Adipose tissue (tissue), 3 donors: ENCODE measurements around the gene PPTC7. TPM values are rescaled to one million over a fixed set of nuclear protein-coding genes. Genes with fewer than 3 reads are reported as not detected.
"Not testable (repeated sequence)": the region's sequence is repeated elsewhere in the genome, so short reads cannot be mapped to it uniquely, and the experiment has no call there.

Experiments used
- H3K27ac ChIP-seq: one replicate; pipeline ENCODE4 v1.5.1; 2013; ENCODE audit warnings: low read depth, low read length
- WGBS, 3 donors: extraction: QIAGEN DNeasy Blood & Tissue Kit; methylation state at CpG; one replicate each; pipeline ENCODE4 v1.1.7; 2013; 5-methylcytosine and 5-hydroxymethylcytosine counted together
- polyA plus RNA-seq, 3 donors: library from polyadenylated mRNA; stranded (reverse); fragments of 200-250 nt; gene quantifications; one replicate each; pipeline ENCODE4 v1.2.3, GENCODE V29; 2013
- donor health status: healthy with polysubstance abuse.
- donor health status: Bipolar disorder and iron deficiency.
- donor health status: healthy.

Gene PPTC7
- polyA plus RNA-seq, 3 donors, result 6.9 to 21.9 (median 11.7) TPM

GRCh38 chr12:110565894-110566871 lies 16.9 kb downstream of the PPTC7 start:
- H3K27ac ChIP-seq, result no peak overlapping the region
- WGBS, 3 donors, result 43 to 92% (median 86%) methylated on average over 8 of the region's 8 CpGs

- WGBS, 3 donors, result 66 to 74% (median 67%) methylated on average over 8 of the region's 8 CpGs
- no peak overlapping the region for H3K27ac ChIP-seq
Measured at GRCh38 chr12:110564471-110564991, 18.6 kb downstream of the PPTC7 start.

- H3K27ac ChIP-seq, result no peak overlapping the region
Measured at GRCh38 chr12:110563702-110564470, 19.2 kb downstream of the PPTC7 start.

DNA sequence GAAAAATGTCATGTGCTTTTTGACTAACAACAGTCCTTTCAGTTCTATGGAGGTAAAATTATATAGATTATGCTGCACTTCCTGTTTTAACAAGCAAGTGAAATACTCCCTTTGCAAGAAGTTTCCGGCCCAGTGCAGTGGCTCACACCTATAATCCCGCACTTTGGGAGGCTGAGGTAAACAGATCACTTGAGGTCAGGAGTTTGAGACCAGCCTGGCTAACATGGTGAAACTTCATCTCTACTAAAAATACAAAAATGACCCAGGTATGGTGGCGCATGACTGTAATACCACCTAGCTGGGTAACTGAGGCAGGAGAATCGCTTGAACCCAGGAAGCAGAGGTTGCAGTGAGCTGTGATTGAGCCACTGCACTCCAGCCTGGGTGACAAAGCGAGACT lies 20.7 kb downstream of the PPTC7 start:
- not testable (repeated sequence) for H3K27ac ChIP-seq
- WGBS, 3 donors, result 68 to 83% (median 69%) methylated on average over 5 of the region's 5 CpGs

GRCh38 chr12:110561471-110562201 lies 21.5 kb downstream of the PPTC7 start:
- WGBS, 3 donors, result 83 to 93% (median 84%) methylated on average over 15 of the region's 15 CpGs
- H3K27ac ChIP-seq, result no peak overlapping the region

- 58 to 94% (median 85%) methylated on average over 1 of the region's 1 CpG for WGBS, 3 donors
- no peak overlapping the region for H3K27ac ChIP-seq
Measured at GRCh38 chr12:110560946-110561345, 22.2 kb downstream of the PPTC7 start.

DNA sequence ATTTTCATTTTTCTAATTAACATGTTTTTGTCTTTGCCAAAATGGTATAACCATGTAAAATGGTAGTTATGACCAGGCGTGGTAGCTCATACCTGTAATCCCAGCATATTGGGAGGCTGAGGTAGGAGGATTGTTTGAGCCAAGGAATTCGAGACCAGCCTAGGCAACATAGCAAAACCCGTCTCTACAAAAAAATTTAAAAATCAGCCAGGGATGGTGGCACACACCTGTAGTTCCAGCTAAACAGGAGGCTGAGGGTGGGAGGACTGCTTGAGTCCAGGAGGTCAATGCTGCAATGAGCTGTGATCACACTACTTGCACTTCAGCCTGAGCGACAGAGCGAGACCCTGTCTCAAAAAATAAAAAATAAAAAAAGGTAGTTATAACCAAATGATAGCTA lies 23.1 kb downstream of the PPTC7 start:
- H3K27ac ChIP-seq, result no peak overlapping the region
- WGBS, 3 donors, result 97 to 98% (median 98%) methylated on average over 5 of the region's 5 CpGs

GRCh38 chr12:110558945-110559344 lies 24.2 kb downstream of the PPTC7 start:
- not testable (repeated sequence) for H3K27ac ChIP-seq
- 93 to 98% (median 95%) methylated on average over 2 of the region's 2 CpGs for WGBS, 3 donors

DNA sequence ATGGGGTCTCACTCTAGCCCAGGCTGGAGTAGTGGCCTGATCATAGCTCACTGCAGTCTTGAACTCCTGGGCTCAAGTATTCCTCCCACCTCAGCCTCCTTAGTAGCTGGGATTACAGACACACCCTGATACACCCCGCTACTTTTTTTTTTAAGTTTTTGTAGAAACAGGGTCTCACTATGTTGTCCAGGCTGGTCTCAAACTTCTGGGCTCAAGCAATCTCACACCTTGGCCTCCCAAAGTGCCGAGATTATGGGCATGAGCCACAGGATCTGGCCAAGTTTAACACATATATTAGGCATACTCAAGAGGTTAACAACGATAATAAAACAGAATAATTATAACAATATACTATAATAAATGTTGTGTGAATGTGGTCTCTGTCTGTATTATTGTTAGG lies 25.8 kb downstream of the PPTC7 start:
- WGBS, 3 donors, result 91 to 97% (median 94%) methylated on average over 3 of the region's 3 CpGs
- H3K27ac ChIP-seq, result no peak overlapping the region

DNA sequence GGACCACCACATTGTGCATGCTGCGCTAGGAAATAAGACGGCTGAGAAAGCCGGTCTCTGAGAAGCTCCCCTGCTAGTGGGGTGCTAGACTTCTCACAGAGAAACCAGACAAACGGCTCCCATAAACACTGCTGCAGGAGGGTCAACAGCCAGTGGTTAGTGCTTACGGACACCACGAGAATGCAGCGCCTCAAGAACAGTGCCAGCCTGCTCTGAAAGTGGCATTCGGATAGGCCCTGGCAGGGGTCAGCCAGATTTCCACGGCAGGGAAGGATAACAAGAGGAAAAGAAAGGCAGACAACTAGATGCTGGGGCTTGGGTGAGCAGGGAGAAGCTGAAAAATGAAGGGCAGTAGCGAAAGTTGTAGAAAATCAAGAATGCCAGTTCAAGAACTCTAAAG lies 26.4 kb downstream of the PPTC7 start:
- 84 to 87% (median 86%) methylated on average over 10 of the region's 10 CpGs for WGBS, 3 donors

DNA sequence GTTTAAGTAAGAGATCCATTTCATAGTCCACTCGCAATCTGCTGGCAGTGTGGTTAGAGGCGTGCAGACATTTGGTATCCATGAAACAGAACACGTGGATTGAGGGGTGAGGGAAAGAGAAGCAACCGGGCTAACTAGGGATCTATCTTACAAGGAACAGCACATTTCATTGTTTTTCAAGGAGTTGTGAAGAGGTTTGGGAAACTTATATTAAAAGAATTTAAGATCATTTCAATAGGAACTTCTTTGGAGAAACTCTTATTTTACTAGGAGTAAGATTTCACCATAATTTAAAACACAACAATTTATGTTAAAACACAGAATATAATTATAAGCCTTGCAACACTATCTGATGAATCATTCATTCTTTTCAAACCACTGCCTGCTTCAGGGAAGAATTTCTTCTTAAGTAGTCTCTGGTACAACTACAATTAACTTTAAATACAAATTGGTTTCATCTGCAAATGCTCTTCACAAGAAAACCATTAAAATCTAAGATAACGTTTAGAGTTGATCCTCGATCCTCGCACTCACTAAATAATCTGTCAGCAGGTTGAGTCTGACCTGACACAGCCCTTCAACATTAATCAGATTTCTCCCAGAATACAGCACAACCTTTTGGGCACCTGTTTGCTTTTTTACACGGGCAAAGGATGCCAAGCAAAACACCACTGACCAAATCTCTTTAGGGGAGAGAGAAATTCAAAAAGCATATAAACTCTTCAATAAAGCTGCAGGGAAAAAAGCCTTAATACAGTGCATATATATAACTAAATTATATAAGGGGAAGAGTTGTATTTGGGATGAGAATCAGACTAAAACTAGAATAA lies 27.3 kb downstream of the PPTC7 start:
- H3K27ac ChIP-seq, result no peak overlapping the region
- WGBS, 3 donors, result 46 to 60% (median 59%) methylated on average over 8 of the region's 8 CpGs

More for the DNA sequence above, 26.4 kb downstream of the PPTC7 start:
- H3K27ac ChIP-seq, result no peak overlapping the region

DNA sequence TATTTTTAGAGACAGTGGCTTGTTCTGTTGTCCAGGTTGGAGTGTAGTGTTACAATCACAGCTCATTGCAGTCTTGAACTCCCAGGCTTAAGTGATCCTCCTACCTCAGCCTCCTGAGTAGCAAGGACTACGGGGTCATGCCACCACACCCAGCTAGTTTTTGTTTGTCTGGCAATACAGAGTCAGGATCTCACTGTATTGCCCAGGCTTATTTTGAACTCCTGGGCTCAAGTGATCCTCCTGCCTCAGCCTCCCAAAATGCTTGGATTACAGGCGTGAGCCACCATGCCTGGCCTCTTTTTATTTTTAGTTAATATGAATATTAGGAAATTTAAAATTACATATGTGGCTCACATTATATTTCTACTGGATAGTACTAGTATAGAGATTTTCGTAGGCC lies 28.9 kb downstream of the PPTC7 start:
- H3K27ac ChIP-seq, result no peak overlapping the region
- 95 to 98% (median 96%) methylated on average over 3 of the region's 3 CpGs for WGBS, 3 donors

DNA sequence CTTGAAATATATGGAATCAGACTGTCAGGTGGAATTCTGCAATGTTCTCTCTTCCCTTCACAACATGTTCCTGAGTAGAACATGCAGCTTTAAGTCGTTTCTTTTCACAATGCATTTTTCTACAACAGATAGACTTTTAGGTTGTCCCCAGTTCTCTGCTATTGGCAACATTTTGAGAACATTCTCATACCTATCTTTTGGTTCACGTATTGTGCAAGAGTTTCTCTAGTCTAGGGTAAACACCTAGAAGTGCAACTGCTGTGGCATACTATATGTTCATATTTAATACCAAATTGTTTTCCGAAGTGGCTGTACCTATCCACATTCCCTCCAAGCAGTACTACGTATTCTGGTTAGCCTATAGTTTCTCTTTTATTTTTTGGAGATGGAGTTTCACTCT lies 32.1 kb downstream of the PPTC7 start:
- WGBS, 3 donors, result 88 to 94% (median 90%) methylated on average over 4 of the region's 4 CpGs
- no peak overlapping the region for H3K27ac ChIP-seq

DNA sequence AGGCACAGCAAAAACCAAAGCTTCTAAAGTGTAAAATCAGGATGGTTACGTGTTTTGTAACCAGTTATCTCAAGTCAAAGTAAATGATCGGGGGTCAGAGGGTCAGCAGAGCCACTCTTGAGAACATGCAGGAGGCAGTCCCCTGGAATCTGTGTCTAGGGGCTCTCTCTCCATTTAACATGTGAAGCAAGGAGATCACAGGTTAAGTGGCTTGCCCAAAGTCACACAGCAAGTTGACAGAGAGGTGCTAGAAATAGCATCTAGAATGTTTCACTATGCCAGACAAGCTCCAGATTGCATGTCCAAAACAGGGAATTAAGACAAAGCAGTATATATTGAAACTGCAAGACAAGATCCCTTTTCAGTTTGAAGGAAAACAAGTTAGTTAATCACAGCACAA lies 33.4 kb downstream of the PPTC7 start:
- H3K27ac ChIP-seq, result no peak overlapping the region
- 83 to 86% (median 85%) methylated on average over 2 of the region's 2 CpGs for WGBS, 3 donors

DNA sequence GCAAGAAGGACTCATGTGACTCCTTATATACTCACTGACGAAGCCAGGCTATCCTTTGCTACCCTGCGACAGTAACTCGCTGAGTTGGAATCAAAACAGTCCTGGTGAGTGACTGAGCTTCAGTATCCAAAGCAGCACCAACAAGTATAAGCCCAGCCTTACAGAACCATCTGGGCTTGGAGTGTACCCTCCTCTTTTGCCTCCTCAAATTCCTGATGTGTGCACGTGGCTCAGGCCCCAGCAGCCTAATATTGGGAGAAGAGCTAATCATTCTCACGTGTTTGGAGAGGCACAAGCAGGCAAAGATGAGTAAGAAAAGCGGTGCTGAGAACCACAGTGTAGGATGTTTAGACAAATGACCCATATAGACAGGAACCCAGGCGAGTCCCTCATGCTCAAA lies 34.4 kb downstream of the PPTC7 start:
- no peak overlapping the region for H3K27ac ChIP-seq
- 82 to 89% (median 87%) methylated on average over 7 of the region's 7 CpGs for WGBS, 3 donors

DNA sequence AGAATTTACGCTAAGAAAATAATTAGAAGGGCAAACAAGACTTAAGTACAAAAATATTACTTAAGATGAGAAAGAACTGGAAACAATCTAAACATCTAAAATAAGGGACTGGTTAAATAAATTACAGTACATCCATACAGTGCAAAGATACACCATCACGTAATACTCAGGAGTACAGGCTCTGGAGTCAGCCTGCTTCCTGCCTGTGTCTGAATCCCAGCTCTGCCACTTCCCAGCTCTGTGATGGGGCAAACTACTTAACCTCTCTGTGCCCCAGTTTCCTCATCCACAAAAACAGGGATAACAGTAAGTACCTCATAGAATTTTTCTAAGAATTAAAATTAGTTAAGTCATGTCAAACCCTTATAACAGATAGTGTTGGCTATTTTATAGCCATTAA lies 36.0 kb downstream of the PPTC7 start:
- no peak overlapping the region for H3K27ac ChIP-seq
- 90 to 95% (median 94%) methylated on average over 2 of the region's 2 CpGs for WGBS, 3 donors

DNA sequence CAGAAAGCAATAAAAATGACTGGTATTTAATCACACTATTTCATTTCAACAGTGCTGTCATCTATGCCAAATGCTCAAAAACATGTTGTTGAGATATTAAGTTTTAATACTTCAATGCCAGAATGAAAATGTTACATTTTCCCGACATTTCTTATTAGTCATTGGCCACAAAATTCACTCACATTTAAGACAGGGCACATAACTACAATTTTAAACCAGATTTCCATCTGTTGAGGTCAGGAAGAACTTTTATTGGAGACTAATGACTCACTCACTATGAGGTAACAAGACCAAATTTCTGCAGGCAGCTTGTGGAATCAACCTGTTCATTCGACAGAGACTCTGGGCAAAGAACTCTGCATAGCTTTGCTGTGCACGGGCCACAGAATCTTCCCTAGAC lies 36.8 kb downstream of the PPTC7 start:
- no peak overlapping the region for H3K27ac ChIP-seq
- 64 to 90% (median 64%) methylated on average over 3 of the region's 3 CpGs for WGBS, 3 donors

- WGBS, 3 donors, result 88 to 93% (median 92%) methylated on average over 10 of the region's 10 CpGs
- no peak overlapping the region for H3K27ac ChIP-seq
Measured at GRCh38 chr12:110545812-110546211, 37.3 kb downstream of the PPTC7 start.
